ENCODE results near the gene PREX1.

- TF ChIP-seq CTCF (IDR thresholded peaks at IDR 0.05) (no peak), POLR2A (IDR thresholded peaks at IDR 0.05) (no peak)
Measured at GRCh38 chr20:48625136-48625900, 202.5 kb downstream of the PREX1 start.
